WTC11 (cell line): ENCODE measurements around the gene ENO2. TPM values are rescaled to one million over a fixed set of nuclear protein-coding genes. Genes with fewer than 3 reads are reported as not detected.

Source experiments
- ATF1 ChIP-seq: sonication (generic); formaldehyde crosslinking; IDR thresholded peaks from 2 replicates; pipeline ENCODE4 v1.8.1; 2023; ENCODE audit warnings: mild to moderate bottlenecking, moderate library complexity, missing genetic modification reagents
- CBFB ChIP-seq: sonication (generic); formaldehyde crosslinking; IDR thresholded peaks from 2 replicates; pipeline ENCODE4 v1.8.1; 2022; ENCODE audit warnings: mild to moderate bottlenecking, low read depth, missing genetic modification reagents
- CREM ChIP-seq: sonication (generic); formaldehyde crosslinking; IDR thresholded peaks from 2 replicates; pipeline ENCODE4 v1.8.1; 2022; ENCODE audit warnings: mild to moderate bottlenecking, missing genetic modification reagents, moderate library complexity
- E2F4 ChIP-seq: sonication (generic); formaldehyde crosslinking; IDR thresholded peaks from 2 replicates; pipeline ENCODE4 v1.8.1; 2022; ENCODE audit warnings: low read depth, mild to moderate bottlenecking, moderate library complexity, missing genetic modification reagents, borderline replicate concordance
- ELF4 ChIP-seq: sonication (generic); formaldehyde crosslinking; IDR thresholded peaks from 2 replicates; pipeline ENCODE4 v1.8.1; 2022; ENCODE audit warnings: low read depth, mild to moderate bottlenecking, moderate library complexity, missing genetic modification reagents
- PRRX2 ChIP-seq: fragments of 250-450 bp; sonication (Bioruptor Pico); IDR thresholded peaks from 2 replicates; pipeline ENCODE4 v1.8.0; 2021; ENCODE audit warnings: mild to moderate bottlenecking
- SOX15 ChIP-seq: fragments of 250-450 bp; sonication (Bioruptor Pico); IDR thresholded peaks from 2 replicates; pipeline ENCODE4 v1.9.0; 2021; ENCODE audit warnings: mild to moderate bottlenecking
- SP1 ChIP-seq: sonication (generic); formaldehyde crosslinking; conservative IDR thresholded peaks from 2 replicates; pipeline ENCODE4 v1.8.1; 2022; ENCODE audit warnings: missing genetic modification reagents
- TP53 ChIP-seq: sonication (generic); formaldehyde crosslinking; IDR thresholded peaks from 2 replicates; pipeline ENCODE4 v1.8.1; 2023; ENCODE audit warnings: mild to moderate bottlenecking, missing genetic modification reagents
- ZNF138 ChIP-seq: sonication (generic); formaldehyde crosslinking; conservative IDR thresholded peaks from 2 replicates; pipeline ENCODE4 v1.8.1; 2022; ENCODE audit warnings: mild to moderate bottlenecking, moderate library complexity, missing genetic modification reagents
- ZNF219 ChIP-seq: sonication (generic); formaldehyde crosslinking; IDR thresholded peaks from 2 replicates; pipeline ENCODE4 v1.8.0; 2023; ENCODE audit warnings: missing genetic modification reagents, mild to moderate bottlenecking, borderline replicate concordance
- ZNF232 ChIP-seq: sonication (generic); formaldehyde crosslinking; IDR thresholded peaks from 2 replicates; pipeline ENCODE4 v1.8.0; 2022; ENCODE audit warnings: mild to moderate bottlenecking, missing genetic modification reagents
- ZNF263 ChIP-seq: sonication (generic); formaldehyde crosslinking; IDR thresholded peaks from 2 replicates; pipeline ENCODE4 v1.8.1; 2022; ENCODE audit warnings: low read depth, mild to moderate bottlenecking, moderate library complexity, missing genetic modification reagents
- ZNF281 ChIP-seq: sonication (generic); formaldehyde crosslinking; IDR thresholded peaks from 2 replicates; pipeline ENCODE4 v1.8.0; 2023; ENCODE audit warnings: mild to moderate bottlenecking, missing genetic modification reagents
- ZNF512 ChIP-seq: sonication (generic); formaldehyde crosslinking; IDR thresholded peaks from 2 replicates; pipeline ENCODE4 v1.8.1; 2022; ENCODE audit warnings: missing genetic modification reagents, borderline replicate concordance
- ZNF671 ChIP-seq: fragments of 250-450 bp; sonication (Bioruptor Pico); IDR thresholded peaks from 2 replicates; pipeline ENCODE4 v1.8.0; 2021; ENCODE audit warnings: mild to moderate bottlenecking
- total RNA-seq: library from RNA; stranded (reverse); gene quantifications from 3 replicates; pipeline ENCODE4 v1.2.3, GENCODE V29; 2021
- TF ChIP-seq, protein P1 (sequence below): sonication (generic); formaldehyde crosslinking; IDR thresholded peaks from 2 replicates; pipeline ENCODE4 v1.8.0; 2022; ENCODE audit warnings: mild to moderate bottlenecking, missing genetic modification reagents
- TF ChIP-seq, protein P2 (sequence below): sonication (generic); formaldehyde crosslinking; IDR thresholded peaks from 2 replicates; pipeline ENCODE4 v1.8.1; 2023; ENCODE audit warnings: mild to moderate bottlenecking, missing genetic modification reagents, moderate library complexity
- TF ChIP-seq, protein P3 (sequence below): sonication (generic); formaldehyde crosslinking; IDR thresholded peaks from 2 replicates; pipeline ENCODE4 v1.8.0; 2022; ENCODE audit warnings: missing genetic modification reagents
- TF ChIP-seq, protein P4 (sequence below): sonication (generic); formaldehyde crosslinking; IDR thresholded peaks from 2 replicates; pipeline ENCODE4 v1.8.1; 2022; ENCODE audit warnings: mild to moderate bottlenecking, moderate library complexity, missing genetic modification reagents
- TF ChIP-seq, protein P5 (sequence below): sonication (generic); formaldehyde crosslinking; IDR thresholded peaks from 2 replicates; pipeline ENCODE4 v1.8.1; 2023; ENCODE audit warnings: mild to moderate bottlenecking, moderate library complexity, missing genetic modification reagents
- TF ChIP-seq, protein P6 (sequence below): fragments of 250-450 bp; sonication (Bioruptor Pico); IDR thresholded peaks from 2 replicates; pipeline ENCODE4 v1.9.0; 2021; ENCODE audit warnings: mild to moderate bottlenecking

The ENO2 gene
- total RNA-seq, 1 experiment from 2014 or later: 118 TPM

GRCh38 chr12:6867413-6868210 lies 46.8 kb upstream of the ENO2 start, which contains the start of gene TPI1 (continued):
- TF ChIP-seq E2F4 (CRISPR knock-in tag) (no peak), ZNF671 (no peak), SP1 (CRISPR knock-in tag) (peak; percentile 56), ZNF138 (CRISPR knock-in tag) (0 out of 2 replicates have a peak, but pooled peaks have one; percentile 14), CREM (CRISPR knock-in tag) (peak; percentile 33; the same call in 1 of the 2 replicates), CBFB (CRISPR knock-in tag) (0 out of 2 replicates have a peak, but pooled peaks have one; percentile 31), SOX15 (no peak), ATF1 (no peak), ELF4 (CRISPR knock-in tag) (no peak), ZNF512 (no peak), PRRX2 (no peak), TP53 (CRISPR knock-in tag) (peak; percentile 64; the same call in 1 of the 2 replicates), ZNF232 (CRISPR knock-in tag) (peak; percentile 61; the same call in 1 of the 2 replicates), ZNF281 (peak; percentile 43; the same call in 1 of the 2 replicates), ZNF219 (CRISPR knock-in tag) (no peak), ZNF263 (CRISPR knock-in tag) (0 out of 2 replicates have a peak, but pooled peaks have one; percentile 30)
- TF ChIP-seq, protein P1, sequence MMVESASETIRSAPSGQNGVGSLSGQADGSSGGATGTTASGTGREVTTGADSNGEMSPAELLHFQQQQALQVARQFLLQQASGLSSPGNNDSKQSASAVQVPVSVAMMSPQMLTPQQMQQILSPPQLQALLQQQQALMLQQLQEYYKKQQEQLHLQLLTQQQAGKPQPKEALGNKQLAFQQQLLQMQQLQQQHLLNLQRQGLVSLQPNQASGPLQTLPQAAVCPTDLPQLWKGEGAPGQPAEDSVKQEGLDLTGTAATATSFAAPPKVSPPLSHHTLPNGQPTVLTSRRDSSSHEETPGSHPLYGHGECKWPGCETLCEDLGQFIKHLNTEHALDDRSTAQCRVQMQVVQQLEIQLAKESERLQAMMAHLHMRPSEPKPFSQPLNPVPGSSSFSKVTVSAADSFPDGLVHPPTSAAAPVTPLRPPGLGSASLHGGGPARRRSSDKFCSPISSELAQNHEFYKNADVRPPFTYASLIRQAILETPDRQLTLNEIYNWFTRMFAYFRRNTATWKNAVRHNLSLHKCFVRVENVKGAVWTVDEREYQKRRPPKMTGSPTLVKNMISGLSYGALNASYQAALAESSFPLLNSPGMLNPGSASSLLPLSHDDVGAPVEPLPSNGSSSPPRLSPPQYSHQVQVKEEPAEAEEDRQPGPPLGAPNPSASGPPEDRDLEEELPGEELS (CRISPR knock-in tag): peak; percentile 46; the same call in 1 of the 2 replicates
- TF ChIP-seq, protein P2, sequence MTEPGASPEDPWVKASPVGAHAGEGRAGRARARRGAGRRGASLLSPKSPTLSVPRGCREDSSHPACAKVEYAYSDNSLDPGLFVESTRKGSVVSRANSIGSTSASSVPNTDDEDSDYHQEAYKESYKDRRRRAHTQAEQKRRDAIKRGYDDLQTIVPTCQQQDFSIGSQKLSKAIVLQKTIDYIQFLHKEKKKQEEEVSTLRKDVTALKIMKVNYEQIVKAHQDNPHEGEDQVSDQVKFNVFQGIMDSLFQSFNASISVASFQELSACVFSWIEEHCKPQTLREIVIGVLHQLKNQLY: 0 out of 2 replicates have a peak, but pooled peaks have one; percentile 64
- TF ChIP-seq, protein P3, sequence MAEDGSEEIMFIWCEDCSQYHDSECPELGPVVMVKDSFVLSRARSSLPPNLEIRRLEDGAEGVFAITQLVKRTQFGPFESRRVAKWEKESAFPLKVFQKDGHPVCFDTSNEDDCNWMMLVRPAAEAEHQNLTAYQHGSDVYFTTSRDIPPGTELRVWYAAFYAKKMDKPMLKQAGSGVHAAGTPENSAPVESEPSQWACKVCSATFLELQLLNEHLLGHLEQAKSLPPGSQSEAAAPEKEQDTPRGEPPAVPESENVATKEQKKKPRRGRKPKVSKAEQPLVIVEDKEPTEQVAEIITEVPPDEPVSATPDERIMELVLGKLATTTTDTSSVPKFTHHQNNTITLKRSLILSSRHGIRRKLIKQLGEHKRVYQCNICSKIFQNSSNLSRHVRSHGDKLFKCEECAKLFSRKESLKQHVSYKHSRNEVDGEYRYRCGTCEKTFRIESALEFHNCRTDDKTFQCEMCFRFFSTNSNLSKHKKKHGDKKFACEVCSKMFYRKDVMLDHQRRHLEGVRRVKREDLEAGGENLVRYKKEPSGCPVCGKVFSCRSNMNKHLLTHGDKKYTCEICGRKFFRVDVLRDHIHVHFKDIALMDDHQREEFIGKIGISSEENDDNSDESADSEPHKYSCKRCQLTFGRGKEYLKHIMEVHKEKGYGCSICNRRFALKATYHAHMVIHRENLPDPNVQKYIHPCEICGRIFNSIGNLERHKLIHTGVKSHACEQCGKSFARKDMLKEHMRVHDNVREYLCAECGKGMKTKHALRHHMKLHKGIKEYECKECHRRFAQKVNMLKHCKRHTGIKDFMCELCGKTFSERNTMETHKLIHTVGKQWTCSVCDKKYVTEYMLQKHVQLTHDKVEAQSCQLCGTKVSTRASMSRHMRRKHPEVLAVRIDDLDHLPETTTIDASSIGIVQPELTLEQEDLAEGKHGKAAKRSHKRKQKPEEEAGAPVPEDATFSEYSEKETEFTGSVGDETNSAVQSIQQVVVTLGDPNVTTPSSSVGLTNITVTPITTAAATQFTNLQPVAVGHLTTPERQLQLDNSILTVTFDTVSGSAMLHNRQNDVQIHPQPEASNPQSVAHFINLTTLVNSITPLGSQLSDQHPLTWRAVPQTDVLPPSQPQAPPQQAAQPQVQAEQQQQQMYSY: no peak
- TF ChIP-seq, protein P4, sequence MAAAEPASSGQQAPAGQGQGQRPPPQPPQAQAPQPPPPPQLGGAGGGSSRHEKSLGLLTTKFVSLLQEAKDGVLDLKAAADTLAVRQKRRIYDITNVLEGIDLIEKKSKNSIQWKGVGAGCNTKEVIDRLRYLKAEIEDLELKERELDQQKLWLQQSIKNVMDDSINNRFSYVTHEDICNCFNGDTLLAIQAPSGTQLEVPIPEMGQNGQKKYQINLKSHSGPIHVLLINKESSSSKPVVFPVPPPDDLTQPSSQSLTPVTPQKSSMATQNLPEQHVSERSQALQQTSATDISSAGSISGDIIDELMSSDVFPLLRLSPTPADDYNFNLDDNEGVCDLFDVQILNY (CRISPR knock-in tag): no peak
- TF ChIP-seq, protein P5, sequence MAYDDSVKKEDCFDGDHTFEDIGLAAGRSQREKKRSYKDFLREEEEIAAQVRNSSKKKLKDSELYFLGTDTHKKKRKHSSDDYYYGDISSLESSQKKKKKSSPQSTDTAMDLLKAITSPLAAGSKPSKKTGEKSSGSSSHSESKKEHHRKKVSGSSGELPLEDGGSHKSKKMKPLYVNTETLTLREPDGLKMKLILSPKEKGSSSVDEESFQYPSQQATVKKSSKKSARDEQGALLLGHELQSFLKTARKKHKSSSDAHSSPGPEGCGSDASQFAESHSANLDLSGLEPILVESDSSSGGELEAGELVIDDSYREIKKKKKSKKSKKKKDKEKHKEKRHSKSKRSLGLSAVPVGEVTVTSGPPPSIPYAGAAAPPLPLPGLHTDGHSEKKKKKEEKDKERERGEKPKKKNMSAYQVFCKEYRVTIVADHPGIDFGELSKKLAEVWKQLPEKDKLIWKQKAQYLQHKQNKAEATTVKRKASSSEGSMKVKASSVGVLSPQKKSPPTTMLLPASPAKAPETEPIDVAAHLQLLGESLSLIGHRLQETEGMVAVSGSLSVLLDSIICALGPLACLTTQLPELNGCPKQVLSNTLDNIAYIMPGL: peak; percentile 89
- TF ChIP-seq, protein P6, sequence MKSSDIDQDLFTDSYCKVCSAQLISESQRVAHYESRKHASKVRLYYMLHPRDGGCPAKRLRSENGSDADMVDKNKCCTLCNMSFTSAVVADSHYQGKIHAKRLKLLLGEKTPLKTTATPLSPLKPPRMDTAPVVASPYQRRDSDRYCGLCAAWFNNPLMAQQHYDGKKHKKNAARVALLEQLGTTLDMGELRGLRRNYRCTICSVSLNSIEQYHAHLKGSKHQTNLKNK (CRISPR knock-in tag): no peak
